LNCAP (cell line): ENCODE data around the gene EIF3D.

Experiments used
- CTCF ChIP-seq: fragments of 450-650 bp; IDR thresholded peaks from 2 replicates; pipeline ENCODE4 v1.5.1; 2017; ENCODE audit warnings: mild to moderate bottlenecking

The EIF3D gene

GRCh38 chr22:36536717-36537116 is 7.8 kb upstream of the EIF3D start:
- TF ChIP-seq CTCF, result no peak

GRCh38 chr22:36532466-36532865 is 3.5 kb upstream of the EIF3D start:
- TF ChIP-seq CTCF, result no peak

- TF ChIP-seq CTCF, result no peak
These were observed 625 bp downstream of the EIF3D start for GRCh38 chr22:36528341-36528740.

GRCh38 chr22:36522662-36523061 is 6.3 kb downstream of the EIF3D start:
- no peak for TF ChIP-seq CTCF

GRCh38 chr22:36520423-36520822 is 8.5 kb downstream of the EIF3D start:
- no peak for TF ChIP-seq CTCF

GRCh38 chr22:36514766-36515165 is 14.2 kb downstream of the EIF3D start:
- TF ChIP-seq CTCF, result no peak

GRCh38 chr22:36512991-36513390 is 16.0 kb downstream of the EIF3D start:
- no peak for TF ChIP-seq CTCF

- TF ChIP-seq CTCF, result no peak
These were observed 16.6 kb downstream of the EIF3D start for GRCh38 chr22:36512333-36512732.
